Stimulated activated naive CD8-positive, alpha-beta T cell treated with anti-CD3 and anti-CD28 coated beads, Interleukin-15, Interleukin-2, amounts not matched to agents 100 U/mL and 50 U/mL, for 24 hours (primary cell): ENCODE results near the gene PTH1R.

Experiments
- ATAC-seq: fragments of 150-1000 bp; cut with Tn5 transposase; one replicate; pipeline ENCODE4 v1.10.0; 2021
- DNase-seq: peaks from one replicate; pipeline ENCODE4 v3.0.0; 2021

Gene PTH1R

GRCh38 chr3:46877406-46878125 lies at the start of gene PTH1R:
Gene PTH1R, plus strand, starts transcription at chr3:46877721. Its CDS starts 5,839 bp downstream, at chr3:46883560.
- no peak for DNase-seq
- no peak for ATAC-seq

DNA sequence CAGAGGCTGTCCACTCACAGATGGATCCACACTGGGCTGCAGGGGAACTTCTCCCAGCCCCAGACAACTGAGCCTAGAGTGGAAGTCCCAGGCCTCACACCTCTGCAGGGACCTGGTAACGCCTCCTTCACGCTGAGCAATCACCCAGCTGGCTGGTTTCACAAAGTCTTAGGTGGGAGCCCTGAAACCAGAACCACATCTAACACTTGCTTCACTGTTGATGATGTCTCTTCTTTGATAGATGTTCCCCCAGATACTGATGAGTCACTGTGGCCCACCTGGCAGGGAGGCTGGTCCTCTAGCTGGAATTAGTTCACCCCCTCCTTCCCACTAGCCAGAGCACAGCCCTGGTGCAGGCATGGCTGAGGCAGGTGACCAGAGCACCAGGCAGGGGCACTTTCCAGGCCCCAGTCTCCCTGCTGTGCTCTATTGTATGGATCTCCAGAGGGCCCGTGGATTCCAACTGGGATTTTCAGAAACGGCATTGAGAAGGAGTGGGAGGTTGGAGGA lies 47.8 kb upstream of the PTH1R start:
- peak; percentile 44 for DNase-seq

DNA sequence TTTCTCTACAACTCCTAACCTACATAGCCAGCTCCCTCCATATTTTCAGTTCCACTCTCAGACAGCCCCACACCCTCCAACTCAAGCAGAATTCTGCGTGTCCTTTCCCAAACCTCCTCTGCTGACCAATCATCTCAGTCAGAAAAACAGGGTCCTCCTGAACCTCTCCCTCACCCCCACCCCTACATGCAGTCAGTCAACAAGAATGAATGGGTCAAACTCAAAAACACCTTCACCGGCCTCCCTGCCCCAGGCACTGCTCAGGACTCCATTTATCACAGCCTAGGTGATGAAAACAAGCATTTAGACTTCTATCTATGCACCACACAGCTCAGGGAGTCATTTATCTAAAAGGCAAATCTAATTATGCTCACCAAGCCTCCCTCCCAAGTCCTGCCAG lies 46.7 kb upstream of the PTH1R start:
- ATAC-seq (no peak), DNase-seq (no peak)

More for the DNA sequence above, 47.8 kb upstream of the PTH1R start:
- peak; percentile 98 for ATAC-seq

GRCh38 chr3:46831316-46831715 lies 46.2 kb upstream of the PTH1R start:
- no peak for ATAC-seq
- DNase-seq: no peak

DNA sequence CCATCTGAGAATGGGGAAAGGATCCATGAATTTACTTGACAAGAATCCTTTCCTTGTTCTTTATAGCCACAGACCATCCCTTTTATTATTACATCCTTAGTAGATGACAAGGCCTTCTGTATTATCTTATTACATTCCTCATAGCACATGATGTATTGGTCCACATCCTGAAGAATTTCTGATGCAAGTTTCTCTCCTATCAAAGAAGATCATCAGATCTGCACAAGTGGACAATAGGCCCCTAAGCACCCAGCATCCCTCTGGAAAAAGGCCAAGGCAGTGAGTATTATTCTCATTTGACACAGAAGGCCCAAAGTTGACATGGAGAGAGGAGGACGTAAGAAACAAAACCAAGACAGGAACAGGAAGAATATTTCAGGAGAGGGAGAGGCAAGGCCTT lies 45.7 kb upstream of the PTH1R start:
- ATAC-seq: no peak

GRCh38 chr3:46833346-46834300 lies 43.9 kb upstream of the PTH1R start:
- ATAC-seq (no peak), DNase-seq (no peak)

More for the DNA sequence above, 45.7 kb upstream of the PTH1R start:
- no peak for DNase-seq

DNA sequence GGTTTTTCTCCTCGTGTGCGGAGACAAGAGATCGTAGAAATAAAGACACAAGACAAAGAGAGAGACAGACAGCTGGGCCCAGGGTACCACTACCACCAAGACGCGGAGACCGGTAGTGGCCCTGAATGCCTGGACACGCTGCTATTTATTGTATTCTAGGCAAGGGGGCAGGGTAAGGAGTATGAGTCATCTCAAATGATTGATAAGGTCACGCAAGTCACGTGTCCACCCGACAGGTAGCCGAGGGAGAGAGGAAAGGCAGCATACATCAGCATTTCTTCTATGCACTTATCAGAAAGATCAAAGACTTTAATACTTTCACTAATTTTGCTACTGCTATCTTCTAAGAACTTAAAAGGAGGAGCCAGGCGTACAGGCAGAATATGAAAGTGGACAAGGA lies 42.5 kb upstream of the PTH1R start:
- no peak for ATAC-seq
- DNase-seq: no peak

DNA sequence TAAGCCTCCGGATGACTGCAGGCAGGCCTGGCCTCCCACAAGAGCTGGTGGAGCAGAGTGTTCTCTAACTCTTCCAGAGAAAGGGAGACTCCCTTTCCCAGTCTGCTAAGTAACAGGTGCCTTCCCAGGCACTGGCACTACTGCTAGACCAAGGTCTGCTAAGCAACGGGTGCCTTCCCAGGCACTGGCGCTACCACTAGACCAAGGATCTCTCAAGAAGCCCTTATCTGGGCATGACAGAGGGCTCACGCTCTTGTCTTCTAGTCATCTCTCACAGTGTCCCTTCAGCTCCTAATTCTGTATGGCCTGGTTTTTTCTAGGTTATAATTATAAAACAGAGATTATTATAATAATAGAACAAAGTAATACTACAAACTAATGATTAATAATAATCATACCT lies 42.0 kb upstream of the PTH1R start:
- no peak for ATAC-seq
- no peak for DNase-seq

- DNase-seq: no peak
- no peak for ATAC-seq
These were observed 39.2 kb upstream of the PTH1R start for GRCh38 chr3:46838301-46838700.

GRCh38 chr3:46840491-46840890 lies 37.0 kb upstream of the PTH1R start:
- no peak for DNase-seq
- ATAC-seq: no peak

DNA sequence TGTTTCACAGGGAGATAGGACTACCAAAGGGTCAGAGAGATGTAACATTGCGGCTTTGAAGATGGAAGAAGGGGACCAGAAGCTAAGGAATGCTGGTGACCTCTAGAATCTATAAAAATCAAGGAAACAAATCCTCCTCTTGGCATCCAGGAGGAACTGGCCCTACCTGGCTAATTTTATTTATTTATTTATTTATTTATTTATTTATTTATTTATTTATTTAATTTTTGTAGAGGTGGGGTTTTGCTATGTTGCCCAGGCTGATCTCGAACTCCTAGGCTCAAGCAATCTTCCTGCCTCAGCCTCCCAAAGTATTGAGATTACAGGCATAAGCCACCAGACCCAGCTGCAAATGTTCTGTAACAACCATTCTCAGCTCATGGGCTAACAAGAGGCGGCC lies 34.0 kb upstream of the PTH1R start:
- ATAC-seq (no peak), DNase-seq (no peak)

- no peak for ATAC-seq
These were observed 33.1 kb upstream of the PTH1R start for GRCh38 chr3:46844397-46844796.

DNA sequence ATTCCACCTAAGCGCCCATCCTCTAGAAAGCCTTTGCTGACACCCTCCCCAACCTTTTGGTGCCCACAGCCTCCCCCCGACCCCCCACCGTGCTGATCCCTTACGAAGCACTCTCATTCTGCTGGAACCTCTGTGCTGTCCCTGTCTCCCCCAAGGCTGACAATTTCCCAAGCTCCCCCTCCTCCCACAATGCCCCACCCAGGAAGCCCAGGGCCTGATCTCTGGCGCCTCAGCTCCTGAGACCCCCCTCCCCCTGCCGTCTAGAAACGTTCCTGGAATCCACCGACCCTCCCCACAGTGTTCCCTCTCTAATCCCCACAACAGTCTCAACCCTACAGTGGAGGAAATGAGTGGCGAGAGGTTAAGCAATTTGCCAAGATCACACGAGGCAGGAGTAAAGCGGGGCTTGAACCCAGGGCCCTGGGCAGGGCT lies 32.6 kb upstream of the PTH1R start:
- ATAC-seq: no peak
- DNase-seq: no peak

More at GRCh38 chr3:46844397-46844796, 33.1 kb upstream of the PTH1R start:
- no peak for DNase-seq

- no peak for DNase-seq
These were observed 32.1 kb upstream of the PTH1R start for GRCh38 chr3:46845397-46845859.

DNA sequence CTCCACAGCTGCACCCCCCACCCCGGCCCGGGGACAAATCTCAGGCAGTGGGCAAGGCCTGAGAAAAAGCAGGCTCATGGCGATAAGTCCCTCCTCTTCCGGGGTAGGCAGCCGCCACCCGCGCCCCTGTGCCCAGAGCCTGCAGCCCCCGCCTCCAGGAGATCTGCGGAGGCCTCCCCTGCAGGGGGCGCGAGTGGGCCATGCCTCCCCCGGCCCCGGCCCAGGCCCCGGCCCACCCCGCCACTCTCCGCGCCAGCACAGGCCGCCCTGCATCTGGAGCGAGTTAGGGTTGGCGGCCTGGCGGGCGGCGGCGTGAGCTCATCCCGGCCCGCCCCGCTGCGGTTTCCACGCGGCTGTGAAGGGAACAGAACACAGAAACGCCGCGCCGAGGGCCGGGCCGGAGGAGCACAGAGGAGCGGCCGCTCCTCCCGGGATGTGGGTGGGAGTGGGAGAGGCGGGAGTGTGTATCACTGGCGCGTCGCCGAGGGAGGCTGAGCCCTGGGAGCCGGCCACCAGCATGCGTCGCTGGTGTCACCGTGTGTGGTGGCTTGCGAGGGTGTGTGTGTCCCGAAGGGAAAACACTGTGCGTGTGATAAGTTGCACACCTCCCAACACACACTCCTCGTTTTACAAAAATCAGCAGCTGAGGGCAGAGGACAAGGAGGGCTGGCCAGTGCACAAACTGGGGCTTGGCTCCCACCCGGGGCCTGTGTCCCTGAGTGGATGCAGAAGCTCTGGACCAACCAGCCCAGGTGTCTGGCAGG lies 31.5 kb upstream of the PTH1R start:
- peak; percentile 87 for ATAC-seq
- peak; percentile 79 for DNase-seq

More at GRCh38 chr3:46845397-46845859, 32.1 kb upstream of the PTH1R start:
- ATAC-seq: no peak

- DNase-seq (no peak), ATAC-seq (no peak)
These were observed 30.6 kb upstream of the PTH1R start for GRCh38 chr3:46846624-46847542.

GRCh38 chr3:46847744-46848143 lies 29.8 kb upstream of the PTH1R start:
- DNase-seq: no peak

GRCh38 chr3:46848271-46849044 lies 29.1 kb upstream of the PTH1R start:
- ATAC-seq: no peak
- DNase-seq: peak; percentile 55

More at GRCh38 chr3:46847744-46848143, 29.8 kb upstream of the PTH1R start:
- ATAC-seq: no peak

DNA sequence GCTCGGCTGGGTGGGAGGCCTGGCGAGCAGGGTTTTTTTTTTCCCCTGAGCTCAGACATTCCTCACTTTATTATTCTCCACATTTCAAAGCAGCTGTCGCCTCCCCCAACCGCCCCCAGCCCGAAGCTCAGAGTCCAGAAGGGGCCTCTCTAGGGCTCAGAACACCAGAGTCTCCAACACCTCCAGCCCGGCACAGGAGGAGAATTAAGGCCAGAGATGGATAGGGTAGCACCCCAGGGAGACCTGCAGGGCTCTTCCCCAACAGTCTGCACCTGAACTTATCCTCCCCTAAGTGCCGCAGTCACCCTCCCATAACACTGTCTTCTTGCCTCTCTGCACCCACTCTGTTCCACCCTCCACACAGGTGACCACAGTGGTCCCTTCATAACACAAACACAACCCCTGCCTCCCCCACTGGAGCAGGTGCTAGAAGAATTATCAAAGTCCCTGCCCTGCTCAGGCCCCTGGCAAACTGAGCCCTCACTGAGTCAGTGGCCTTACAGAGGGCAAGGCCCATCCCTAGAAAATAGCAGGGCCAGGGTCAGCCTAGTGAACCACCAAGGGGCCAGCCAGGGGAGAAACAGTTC lies 28.4 kb upstream of the PTH1R start:
- no peak for DNase-seq
- ATAC-seq: no peak
